Measurements from ENCODE around the gene DAZL. TPM values are rescaled to one million over a fixed set of nuclear protein-coding genes. Genes with fewer than 3 reads are reported as not detected.

The DAZL gene
- total and polyA plus RNA-seq, 10 of the 15 experiments (the other 5 are each of a cell fraction or from before 2014, with no cell fraction given), result 0.04 to 0.48 (median 0.13) TPM; not detected in 1

DNA sequence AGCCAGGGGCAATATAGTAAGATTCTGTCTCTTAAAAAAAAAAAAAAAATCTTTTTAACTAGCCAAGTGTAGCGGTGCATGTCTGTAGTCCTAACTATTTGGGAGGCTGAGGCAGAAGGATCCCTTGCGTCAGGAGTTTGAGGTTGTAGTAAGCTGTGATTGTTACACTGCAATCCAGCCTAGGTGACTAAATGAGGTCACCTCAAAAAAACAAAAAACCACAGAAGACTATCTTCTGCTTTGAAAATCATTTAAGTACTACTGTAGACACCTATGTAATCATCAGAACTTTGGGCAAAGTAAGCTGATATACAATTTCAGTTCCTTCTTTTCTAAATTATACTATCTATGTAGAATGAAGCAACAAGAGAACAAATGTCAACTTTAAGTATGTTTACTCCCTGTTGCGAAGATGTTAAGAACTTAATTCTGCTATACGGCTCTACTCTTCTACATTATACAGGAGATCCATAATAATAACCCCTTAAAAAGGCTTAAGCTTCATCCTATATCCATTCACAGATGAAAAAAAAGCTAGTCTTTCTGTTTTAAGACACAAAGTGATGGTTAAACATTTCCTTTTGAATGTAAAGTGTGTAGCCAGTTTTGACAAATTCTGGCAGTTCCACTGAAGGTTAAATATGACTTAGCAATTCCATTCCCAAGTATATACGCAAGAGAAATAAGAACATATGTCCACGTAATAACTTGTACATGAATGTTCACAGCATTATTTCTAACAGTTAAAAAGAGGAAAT lies 15.2 kb downstream of the DAZL start (continued):
- TF ChIP-seq HDAC6 (IDR thresholded peaks at IDR 0.05; ENCODE audit: unreplicated experiment), result no peak
- peak; percentile 86 for TF ChIP-seq BACH1 (IDR thresholded peaks at IDR 0.05; ENCODE audit: borderline replicate concordance)
- peak; percentile 88 for TF ChIP-seq NR2F1 (conservative IDR thresholded peaks at IDR 0.05)
- TF ChIP-seq ZNF24 (IDR thresholded peaks at IDR 0.05), result peak; percentile 80; the same call in 1 of the 2 replicates
- peak; percentile 22; the same call in 1 of the 3 replicates for TF ChIP-seq POU2F2 (IDR thresholded peaks at IDR 0.05; ENCODE audit: borderline replicate concordance, low read depth, low read length)
- peak; percentile 66 for TF ChIP-seq GABPA (IDR thresholded peaks at IDR 0.05; ENCODE audit: low read depth)
- peak; percentile 80 for TF ChIP-seq IRF4 (IDR thresholded peaks at IDR 0.05; ENCODE audit: low read depth, low read length)
- TF ChIP-seq BHLHE40 (IDR thresholded peaks at IDR 0.05; ENCODE audit: borderline replicate concordance in 1 of 2, low read depth in 2 of 2, low read length in 1 of 2), result peak; percentile 53 to 57
- TF ChIP-seq TBL1XR1 (IDR thresholded peaks at IDR 0.05; ENCODE audit: low read depth, low read length), result peak; percentile 81
- TF ChIP-seq ZNF384 (IDR thresholded peaks at IDR 0.05; ENCODE audit: borderline replicate concordance, low read depth, low read length), result 0 out of 2 replicates have a peak, but pooled peaks have one; percentile 23
- TF ChIP-seq PML (IDR thresholded peaks at IDR 0.05; ENCODE audit: low read length), result peak; percentile 68; the same call in 1 of the 2 replicates
- TF ChIP-seq ATF7 (IDR thresholded peaks at IDR 0.05; ENCODE audit: low read depth), result peak; percentile 99
- peak; percentile 78; the same call in 1 of the 2 replicates for TF ChIP-seq MEF2A (IDR thresholded peaks at IDR 0.05; ENCODE audit: insufficient read depth, low read depth, low read length)
- TF ChIP-seq DPF2 (IDR thresholded peaks at IDR 0.05), result peak; percentile 95
- peak; percentile 86 for TF ChIP-seq JUND (IDR thresholded peaks at IDR 0.05; ENCODE audit: low read depth, low read length)
- TF ChIP-seq, protein P1, sequence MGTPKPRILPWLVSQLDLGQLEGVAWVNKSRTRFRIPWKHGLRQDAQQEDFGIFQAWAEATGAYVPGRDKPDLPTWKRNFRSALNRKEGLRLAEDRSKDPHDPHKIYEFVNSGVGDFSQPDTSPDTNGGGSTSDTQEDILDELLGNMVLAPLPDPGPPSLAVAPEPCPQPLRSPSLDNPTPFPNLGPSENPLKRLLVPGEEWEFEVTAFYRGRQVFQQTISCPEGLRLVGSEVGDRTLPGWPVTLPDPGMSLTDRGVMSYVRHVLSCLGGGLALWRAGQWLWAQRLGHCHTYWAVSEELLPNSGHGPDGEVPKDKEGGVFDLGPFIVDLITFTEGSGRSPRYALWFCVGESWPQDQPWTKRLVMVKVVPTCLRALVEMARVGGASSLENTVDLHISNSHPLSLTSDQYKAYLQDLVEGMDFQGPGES (IDR thresholded peaks at IDR 0.05), result no peak
- TF ChIP-seq CHD2 (IDR thresholded peaks at IDR 0.05; ENCODE audit: borderline replicate concordance, low read depth, low read length), result peak; percentile 37; the same call in 1 of the 2 replicates
- TF ChIP-seq, protein P2, sequence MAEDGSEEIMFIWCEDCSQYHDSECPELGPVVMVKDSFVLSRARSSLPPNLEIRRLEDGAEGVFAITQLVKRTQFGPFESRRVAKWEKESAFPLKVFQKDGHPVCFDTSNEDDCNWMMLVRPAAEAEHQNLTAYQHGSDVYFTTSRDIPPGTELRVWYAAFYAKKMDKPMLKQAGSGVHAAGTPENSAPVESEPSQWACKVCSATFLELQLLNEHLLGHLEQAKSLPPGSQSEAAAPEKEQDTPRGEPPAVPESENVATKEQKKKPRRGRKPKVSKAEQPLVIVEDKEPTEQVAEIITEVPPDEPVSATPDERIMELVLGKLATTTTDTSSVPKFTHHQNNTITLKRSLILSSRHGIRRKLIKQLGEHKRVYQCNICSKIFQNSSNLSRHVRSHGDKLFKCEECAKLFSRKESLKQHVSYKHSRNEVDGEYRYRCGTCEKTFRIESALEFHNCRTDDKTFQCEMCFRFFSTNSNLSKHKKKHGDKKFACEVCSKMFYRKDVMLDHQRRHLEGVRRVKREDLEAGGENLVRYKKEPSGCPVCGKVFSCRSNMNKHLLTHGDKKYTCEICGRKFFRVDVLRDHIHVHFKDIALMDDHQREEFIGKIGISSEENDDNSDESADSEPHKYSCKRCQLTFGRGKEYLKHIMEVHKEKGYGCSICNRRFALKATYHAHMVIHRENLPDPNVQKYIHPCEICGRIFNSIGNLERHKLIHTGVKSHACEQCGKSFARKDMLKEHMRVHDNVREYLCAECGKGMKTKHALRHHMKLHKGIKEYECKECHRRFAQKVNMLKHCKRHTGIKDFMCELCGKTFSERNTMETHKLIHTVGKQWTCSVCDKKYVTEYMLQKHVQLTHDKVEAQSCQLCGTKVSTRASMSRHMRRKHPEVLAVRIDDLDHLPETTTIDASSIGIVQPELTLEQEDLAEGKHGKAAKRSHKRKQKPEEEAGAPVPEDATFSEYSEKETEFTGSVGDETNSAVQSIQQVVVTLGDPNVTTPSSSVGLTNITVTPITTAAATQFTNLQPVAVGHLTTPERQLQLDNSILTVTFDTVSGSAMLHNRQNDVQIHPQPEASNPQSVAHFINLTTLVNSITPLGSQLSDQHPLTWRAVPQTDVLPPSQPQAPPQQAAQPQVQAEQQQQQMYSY (CRISPR knock-in tag; IDR thresholded peaks at IDR 0.05), result no peak
- TF ChIP-seq SMARCA5 (IDR thresholded peaks at IDR 0.05), result no peak
- TF ChIP-seq IKZF2 (IDR thresholded peaks at IDR 0.05), result peak; percentile 92 to 94
- peak; percentile 97 for TF ChIP-seq MTA2 (IDR thresholded peaks at IDR 0.05; ENCODE audit: low read depth)
- TF ChIP-seq, protein P3, sequence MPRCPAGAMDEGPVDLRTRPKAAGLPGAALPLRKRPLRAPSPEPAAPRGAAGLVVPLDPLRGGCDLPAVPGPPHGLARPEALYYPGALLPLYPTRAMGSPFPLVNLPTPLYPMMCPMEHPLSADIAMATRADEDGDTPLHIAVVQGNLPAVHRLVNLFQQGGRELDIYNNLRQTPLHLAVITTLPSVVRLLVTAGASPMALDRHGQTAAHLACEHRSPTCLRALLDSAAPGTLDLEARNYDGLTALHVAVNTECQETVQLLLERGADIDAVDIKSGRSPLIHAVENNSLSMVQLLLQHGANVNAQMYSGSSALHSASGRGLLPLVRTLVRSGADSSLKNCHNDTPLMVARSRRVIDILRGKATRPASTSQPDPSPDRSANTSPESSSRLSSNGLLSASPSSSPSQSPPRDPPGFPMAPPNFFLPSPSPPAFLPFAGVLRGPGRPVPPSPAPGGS (IDR thresholded peaks at IDR 0.05; ENCODE audit: borderline replicate concordance, insufficient read depth, low read depth, low read length, poor library complexity, severe bottlenecking), result peak; percentile 54
- TF ChIP-seq STAT1 (conservative IDR thresholded peaks at IDR 0.05), result no peak
- no peak for TF ChIP-seq RBBP5 (conservative IDR thresholded peaks at IDR 0.05)
- TF ChIP-seq CREM (IDR thresholded peaks at IDR 0.05; ENCODE audit: low read depth), result peak; percentile 92
- no peak for TF ChIP-seq RAD51 (IDR thresholded peaks at IDR 0.05)
- TF ChIP-seq CBX3 (IDR thresholded peaks at IDR 0.05; ENCODE audit: borderline replicate concordance, low read depth), result no peak
